Ascending aorta (tissue), 2 donors: ENCODE data around the gene DTWD2. TPM values are rescaled to one million over a fixed set of nuclear protein-coding genes. Genes with fewer than 3 reads are reported as not detected.

ENCODE experiments used
- DNase-seq, 2 donors: peaks; one replicate each; pipeline ENCODE4 v3.0.0-alpha.2; 2019; ENCODE audit warnings: low spot score in 2 of 2
- H3K27ac ChIP-seq, 2 donors: fragments of 200-600 bp; sonication (generic); one replicate each; pipeline ENCODE4 v1.5.1; 2016 to 2017; ENCODE audit warnings: mild to moderate bottlenecking in 1 of 2
- H3K27me3 ChIP-seq: fragments of 200-600 bp; sonication (generic); one replicate; pipeline ENCODE4 v1.5.1; 2017
- H3K36me3 ChIP-seq, 2 donors: fragments of 200-600 bp; sonication (generic); one replicate each; pipeline ENCODE4 v1.5.1; 2016
- H3K4me1 ChIP-seq, 2 donors: fragments of 200-600 bp; sonication (generic); one replicate each; pipeline ENCODE4 v1.5.1; 2016 to 2017; ENCODE audit warnings: mild to moderate bottlenecking in 1 of 2
- H3K4me3 ChIP-seq, 2 donors: fragments of 200-600 bp; sonication (generic); one replicate each; pipeline ENCODE4 v1.5.1; 2016 to 2017; ENCODE audit warnings: mild to moderate bottlenecking in 1 of 2
- H3K9me3 ChIP-seq, 2 donors: fragments of 200-600 bp; sonication (generic); one replicate each; pipeline ENCODE4 v1.5.1; 2016
- intact Hi-C: fragments of 100-400 bp; cut with DNase I; formaldehyde crosslinking; loops from one replicate; pipeline ENCODE4 v1.15.1; 2023
- total RNA-seq: library from RNA; depleted of rRNA; stranded (reverse); fragments of >200 nt; gene quantifications from one replicate; pipeline ENCODE4 v1.1.0, GENCODE V29; 2016
- TF ChIP-seq, protein P1 (sequence below), 3 experiments: fragments of 200-600 bp in 2 of 3; fragments of 450-650 bp in 1 of 3; sonication (generic) in 2 of 3; IDR thresholded peaks; one replicate each; pipeline ENCODE4 v1.5.1; 2016 to 2019; ENCODE audit warnings: antibody characterized with exemption in 3 of 3, mild to moderate bottlenecking in 1 of 3, moderate library complexity in 1 of 3

DTWD2 gene
- total RNA-seq, 1 donor from 2014 or later: 0.11 TPM

DNA sequence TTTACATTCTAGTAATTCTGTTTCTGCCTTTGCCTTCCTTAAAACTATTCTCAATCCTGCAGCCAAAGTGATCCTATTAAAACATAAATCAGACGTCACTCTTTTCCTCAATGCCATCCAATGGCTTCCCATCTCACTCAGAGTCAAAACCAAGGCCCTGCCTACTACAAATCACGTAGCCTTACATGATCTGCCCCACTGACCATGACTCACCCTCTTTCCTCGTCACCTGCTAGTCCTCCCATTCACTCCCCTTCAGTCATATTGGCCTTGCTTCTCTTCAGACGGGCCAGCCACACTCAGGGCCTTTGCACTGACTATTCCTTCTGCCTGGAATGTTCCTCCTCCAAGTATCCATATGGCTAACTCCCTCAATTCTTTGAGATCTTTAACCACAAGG, 43.6 kb upstream of the DTWD2 start:
- no peak overlapping the region for H3K27ac ChIP-seq
- intact Hi-C loops: no loop called here
- no peaks in the 10 kb centered on the region for H3K36me3 ChIP-seq
- H3K9me3 ChIP-seq: no peaks in the 10 kb centered on the region
- no peak overlapping the region for H3K4me3 ChIP-seq
- DNase-seq: no peak
- TF ChIP-seq, protein P1, sequence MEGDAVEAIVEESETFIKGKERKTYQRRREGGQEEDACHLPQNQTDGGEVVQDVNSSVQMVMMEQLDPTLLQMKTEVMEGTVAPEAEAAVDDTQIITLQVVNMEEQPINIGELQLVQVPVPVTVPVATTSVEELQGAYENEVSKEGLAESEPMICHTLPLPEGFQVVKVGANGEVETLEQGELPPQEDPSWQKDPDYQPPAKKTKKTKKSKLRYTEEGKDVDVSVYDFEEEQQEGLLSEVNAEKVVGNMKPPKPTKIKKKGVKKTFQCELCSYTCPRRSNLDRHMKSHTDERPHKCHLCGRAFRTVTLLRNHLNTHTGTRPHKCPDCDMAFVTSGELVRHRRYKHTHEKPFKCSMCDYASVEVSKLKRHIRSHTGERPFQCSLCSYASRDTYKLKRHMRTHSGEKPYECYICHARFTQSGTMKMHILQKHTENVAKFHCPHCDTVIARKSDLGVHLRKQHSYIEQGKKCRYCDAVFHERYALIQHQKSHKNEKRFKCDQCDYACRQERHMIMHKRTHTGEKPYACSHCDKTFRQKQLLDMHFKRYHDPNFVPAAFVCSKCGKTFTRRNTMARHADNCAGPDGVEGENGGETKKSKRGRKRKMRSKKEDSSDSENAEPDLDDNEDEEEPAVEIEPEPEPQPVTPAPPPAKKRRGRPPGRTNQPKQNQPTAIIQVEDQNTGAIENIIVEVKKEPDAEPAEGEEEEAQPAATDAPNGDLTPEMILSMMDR (IDR thresholded peaks at IDR 0.05): no peak
- H3K4me1 ChIP-seq: no peaks in the 10 kb centered on the region
- no peaks in the 10 kb centered on the region for H3K27me3 ChIP-seq

- no peak overlapping the region for H3K4me3 ChIP-seq
- TF ChIP-seq, protein P1 (IDR thresholded peaks at IDR 0.05): no peak
- H3K36me3 ChIP-seq: no peaks in the 10 kb centered on the region
- intact Hi-C loops: no loop called here
- H3K9me3 ChIP-seq: no peaks in the 10 kb centered on the region
- no peak for DNase-seq
- no peaks in the 10 kb centered on the region for H3K4me1 ChIP-seq
- H3K27ac ChIP-seq: no peak overlapping the region
- no peaks in the 10 kb centered on the region for H3K27me3 ChIP-seq
Observed at GRCh38 chr5:119031011-119031886, 42.9 kb upstream of the DTWD2 start.

GRCh38 chr5:119028575-119028974, 40.2 kb upstream of the DTWD2 start:
- Histone ChIP-seq H3K4me3 (no peak overlapping the region), H3K27ac (no peak overlapping the region), H3K4me1 (no peaks in the 10 kb centered on the region), H3K9me3 (peaks cover 0 to 3% of the 10 kb centered on the region in 2 donors), H3K27me3 (no peaks in the 10 kb centered on the region), H3K36me3 (no peaks in the 10 kb centered on the region)
- no peak for DNase-seq
- TF ChIP-seq, protein P1 (IDR thresholded peaks at IDR 0.05): no peak
- intact Hi-C loops: no loop called here

- no peak overlapping the region for H3K27ac ChIP-seq
- intact Hi-C loops: no loop called here
- H3K4me1 ChIP-seq: no peaks in the 10 kb centered on the region
- TF ChIP-seq, protein P1 (IDR thresholded peaks at IDR 0.05): no peak
- no peaks in the 10 kb centered on the region for H3K27me3 ChIP-seq
- no peaks in the 10 kb centered on the region for H3K36me3 ChIP-seq
- DNase-seq: no peak
- no peak overlapping the region for H3K4me3 ChIP-seq
- H3K9me3 ChIP-seq: peaks cover 0 to 3% of the 10 kb centered on the region in 2 donors
Observed at GRCh38 chr5:119022773-119023172, 34.4 kb upstream of the DTWD2 start.

DNA sequence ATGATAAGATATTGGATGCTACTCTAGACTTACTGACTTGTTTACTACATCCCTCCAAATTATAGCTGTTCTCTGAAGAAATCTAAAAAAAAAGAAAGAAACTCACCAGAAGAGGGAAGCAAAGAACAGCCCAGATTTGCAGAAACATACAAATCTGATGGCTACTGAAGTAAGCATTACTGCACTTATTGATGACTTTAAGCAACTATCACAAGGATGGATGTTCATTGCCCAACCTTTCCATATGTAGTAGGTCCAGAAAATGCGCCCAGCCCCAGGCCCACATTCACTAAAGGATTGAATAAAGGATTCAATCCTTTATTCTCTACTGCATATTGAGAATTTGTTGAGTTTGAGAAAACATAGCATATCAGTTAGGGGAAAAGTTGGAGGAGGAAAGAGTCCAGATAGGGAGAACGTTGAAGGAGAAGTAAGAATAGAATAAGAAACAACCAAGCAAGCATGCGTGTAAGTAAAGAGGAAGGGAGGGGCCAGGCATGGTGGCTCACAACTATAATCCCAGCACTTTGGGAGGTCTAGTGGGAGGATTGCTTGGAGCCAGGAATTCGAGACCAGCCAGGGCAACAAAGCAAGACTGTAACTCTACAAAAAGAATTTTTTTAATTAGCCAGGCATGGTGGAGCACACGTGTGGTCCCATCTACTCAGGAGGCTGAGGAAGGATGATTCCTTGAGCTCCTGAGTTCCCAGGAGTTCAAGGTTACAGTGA, 33.8 kb upstream of the DTWD2 start:
- intact Hi-C loops: no loop called here
- TF ChIP-seq, protein P1 (IDR thresholded peaks at IDR 0.05): peak in 1 of 3 experiments; percentile 45

More for the DNA sequence above, 33.8 kb upstream of the DTWD2 start:
- H3K4me1 ChIP-seq: no peaks in the 10 kb centered on the region
- no peak overlapping the region for H3K27ac ChIP-seq
- no peak overlapping the region for H3K4me3 ChIP-seq
- DNase-seq: no peak
- peaks cover 0 to 3% of the 10 kb centered on the region in 2 donors for H3K9me3 ChIP-seq
- H3K27me3 ChIP-seq: no peaks in the 10 kb centered on the region
- H3K36me3 ChIP-seq: no peaks in the 10 kb centered on the region
